Measurements from ENCODE around the gene JMJD8.
A peak's percentile ranks its signal among the peaks of the same experiment; 100 is the strongest.

JMJD8 gene

GRCh38 chr16:728890-729744, 45.0 kb upstream of the JMJD8 start:
- TF ChIP-seq CTCF (conservative IDR thresholded peaks at IDR 0.05): no peak
- H3K27ac ChIP-seq: peak overlapping the region; percentile 90

- peak overlapping the region; percentile 90 for H3K27ac ChIP-seq
- TF ChIP-seq CTCF (conservative IDR thresholded peaks at IDR 0.05): no peak
Measured at GRCh38 chr16:728131-728889, 44.2 kb upstream of the JMJD8 start.

GRCh38 chr16:727291-727977, 43.3 kb upstream of the JMJD8 start:
- no peak for TF ChIP-seq CTCF (conservative IDR thresholded peaks at IDR 0.05)
- peak overlapping the region; percentile 90 for H3K27ac ChIP-seq

GRCh38 chr16:726438-727290, 42.5 kb upstream of the JMJD8 start, which contains the start of the genes CCDC78 and HAGHL:
TSS of gene CCDC78 (minus strand) at chr16:726443. CDS start at chr16:726367, 76 bp downstream.
TSS of gene HAGHL (plus strand) at chr16:727106. CDS start at chr16:727510, 404 bp downstream.
- peak within 1 kb of the TSS; percentile 90 for H3K27ac ChIP-seq
- TF ChIP-seq CTCF (conservative IDR thresholded peaks at IDR 0.05): no peak

- peak overlapping the region; percentile 90 for H3K27ac ChIP-seq
- no peak for TF ChIP-seq CTCF (conservative IDR thresholded peaks at IDR 0.05)
Measured at GRCh38 chr16:726188-726437, 42.0 kb upstream of the JMJD8 start.

GRCh38 chr16:725463-726187, 41.5 kb upstream of the JMJD8 start:
- peak overlapping the region; percentile 90 for H3K27ac ChIP-seq
- TF ChIP-seq CTCF (conservative IDR thresholded peaks at IDR 0.05): no peak

Data from VCaP (cell line).